NCI-H2107 treated with DMSO at 0.1 percent for 48 hours (cell line): Measurements from ENCODE around the gene MAML2.

Source experiments
- DNase-seq: peaks from one replicate; lab custom pipeline; 2025; ENCODE audit not compliant: unreplicated experiment; lab: John Stamatoyannopoulos, UW

Gene MAML2

DNA sequence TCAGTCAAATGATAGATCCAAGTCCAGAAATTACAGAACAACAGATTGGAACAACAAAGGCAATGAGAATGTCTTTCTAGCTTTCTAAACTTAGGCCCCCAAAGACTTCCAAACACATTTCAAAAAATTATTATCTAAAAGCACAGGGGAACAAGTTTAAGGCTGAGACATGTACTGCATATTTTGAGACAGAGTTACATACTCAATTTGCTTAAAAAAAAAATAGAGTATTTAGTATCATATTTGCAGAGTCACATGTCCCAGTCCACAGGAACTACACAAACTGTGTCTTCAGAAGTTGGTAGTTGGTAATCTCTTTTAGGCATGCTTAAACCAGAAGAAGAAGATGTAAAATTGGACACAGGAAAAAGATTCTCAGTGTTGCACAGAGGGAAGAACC is 127.2 kb downstream of the MAML2 start:
- DNase-seq, result no peak

DNA sequence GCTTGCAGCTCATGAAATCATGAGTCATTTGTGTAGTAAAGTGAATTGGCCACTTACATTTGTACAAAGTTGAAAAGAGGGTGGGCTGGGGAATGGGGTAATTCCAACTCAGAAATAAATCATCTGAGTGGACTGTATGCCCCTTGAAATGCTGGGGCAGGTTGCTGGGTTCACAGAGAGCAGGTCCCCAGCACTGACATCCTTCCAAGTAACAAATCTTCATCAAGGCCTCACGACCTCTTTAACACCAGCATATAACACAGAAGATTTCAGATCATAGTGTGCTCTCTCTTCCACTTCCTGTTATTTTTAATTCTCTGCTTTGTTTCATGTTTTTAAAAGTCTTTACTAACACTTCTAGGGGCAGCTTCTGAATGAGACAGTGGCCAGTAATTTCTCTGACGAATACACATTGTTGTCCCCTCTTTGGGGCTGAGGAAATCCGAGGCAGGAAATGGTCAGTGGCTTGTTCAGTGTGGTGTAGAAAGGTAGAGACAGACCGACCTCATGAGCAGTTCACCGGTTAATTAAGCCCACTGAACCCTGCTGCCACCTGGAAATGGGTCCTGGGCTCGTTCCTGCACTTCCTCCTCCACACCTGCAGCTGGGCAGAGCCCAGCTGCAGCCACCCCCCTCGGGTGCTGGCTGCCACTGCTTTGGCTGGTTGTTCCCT is 127.7 kb downstream of the MAML2 start:
- DNase-seq, result no peak

DNA sequence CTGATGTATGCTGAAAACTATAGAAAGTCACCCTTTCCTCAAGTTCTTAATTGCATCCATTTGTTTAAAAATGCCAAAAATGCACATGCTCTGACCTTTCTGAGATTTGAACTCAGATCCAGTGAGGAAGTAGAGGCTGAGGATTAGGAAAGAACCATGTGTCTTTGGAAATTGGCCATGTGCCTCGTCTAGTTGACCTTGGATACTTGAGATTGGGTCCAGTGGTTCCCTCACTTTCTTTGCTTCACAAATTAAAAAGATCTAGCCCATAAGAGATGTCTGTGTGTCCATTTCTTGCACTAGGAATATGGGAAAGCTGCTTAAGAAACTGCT is 128.3 kb downstream of the MAML2 start:
- no peak for DNase-seq

DNA sequence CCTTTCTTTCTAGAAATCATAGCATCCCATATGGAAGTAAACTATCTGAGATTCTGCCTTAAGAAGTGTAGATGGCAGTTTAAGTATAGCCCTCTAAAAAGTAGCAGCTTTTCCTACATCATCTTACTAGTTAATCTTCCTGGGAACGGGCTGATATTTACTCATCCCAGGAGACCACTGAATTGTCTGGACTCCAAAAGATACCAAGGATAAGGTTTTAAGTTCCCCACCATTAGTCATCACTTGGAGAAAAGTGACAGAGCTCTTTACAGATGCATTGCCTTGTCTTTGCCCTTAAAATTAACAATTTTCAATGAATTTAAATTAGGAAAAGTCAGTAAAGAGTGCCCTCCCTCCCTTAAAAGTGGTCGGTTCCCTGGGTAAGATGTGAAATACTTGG is 129.5 kb downstream of the MAML2 start:
- DNase-seq, result no peak

DNA sequence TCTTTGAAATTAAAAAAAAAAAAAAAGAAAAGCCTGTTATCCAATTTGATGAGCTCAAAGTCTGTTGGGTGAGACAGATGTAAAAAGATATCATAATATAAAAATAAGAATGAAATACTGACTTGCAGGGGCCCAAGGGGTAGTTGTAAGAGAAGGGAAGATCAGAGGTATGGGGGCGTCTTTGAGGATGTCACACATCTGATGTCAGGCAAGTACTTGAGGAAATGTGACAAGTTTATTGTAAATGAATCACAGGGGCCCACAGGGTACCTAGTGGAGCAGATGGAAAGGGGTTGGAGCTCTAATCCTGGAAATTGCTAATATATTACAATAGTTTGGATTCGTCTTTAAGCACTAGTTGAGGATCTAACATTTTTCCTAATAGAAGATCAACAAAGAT is 131.6 kb downstream of the MAML2 start:
- no peak for DNase-seq

DNA sequence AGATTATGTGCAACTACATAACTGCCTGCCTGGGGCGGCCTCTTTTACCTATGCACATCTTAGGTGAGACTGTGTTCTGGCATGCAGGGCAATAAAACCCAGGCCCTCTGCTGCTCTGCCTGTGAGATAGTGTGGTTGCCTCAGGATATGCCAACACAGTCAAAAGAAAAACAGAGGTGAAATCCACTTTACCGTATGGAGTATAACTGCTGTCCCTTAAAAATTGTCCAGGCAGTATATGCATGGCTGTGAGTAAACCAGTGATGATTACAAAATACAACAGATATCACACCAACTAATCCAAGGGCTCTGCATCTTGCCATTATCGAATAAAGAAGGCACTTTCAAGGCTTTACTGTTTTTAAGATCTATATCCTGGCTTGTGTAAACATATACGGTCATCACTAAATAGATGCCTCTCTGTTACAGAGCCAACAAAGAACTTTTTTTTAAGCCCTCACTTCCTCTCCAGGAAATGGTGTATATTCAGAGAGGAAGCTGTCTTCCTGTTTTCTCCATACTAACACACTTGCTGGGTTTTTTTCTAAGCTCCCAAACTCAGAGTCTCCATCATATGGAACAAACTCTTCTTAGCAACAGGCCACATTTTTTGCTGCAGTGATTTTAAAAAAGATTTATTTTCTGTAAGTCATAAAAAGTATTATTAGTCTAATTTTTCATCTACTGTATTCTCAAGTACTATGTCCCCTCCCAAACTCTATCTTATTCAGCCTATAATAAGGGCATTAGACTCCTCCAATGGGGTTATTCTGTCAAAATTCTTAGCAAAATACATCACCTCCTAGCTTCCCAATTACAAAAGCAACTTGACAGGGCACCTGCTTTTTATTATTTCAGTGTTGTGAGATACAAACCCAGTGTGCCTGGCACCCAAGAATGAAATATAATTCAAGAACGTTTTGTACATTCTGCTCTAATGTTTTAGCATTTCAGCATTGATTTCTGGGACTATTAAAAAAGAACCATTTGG is 135.2 kb downstream of the MAML2 start:
- DNase-seq, result no peak

DNA sequence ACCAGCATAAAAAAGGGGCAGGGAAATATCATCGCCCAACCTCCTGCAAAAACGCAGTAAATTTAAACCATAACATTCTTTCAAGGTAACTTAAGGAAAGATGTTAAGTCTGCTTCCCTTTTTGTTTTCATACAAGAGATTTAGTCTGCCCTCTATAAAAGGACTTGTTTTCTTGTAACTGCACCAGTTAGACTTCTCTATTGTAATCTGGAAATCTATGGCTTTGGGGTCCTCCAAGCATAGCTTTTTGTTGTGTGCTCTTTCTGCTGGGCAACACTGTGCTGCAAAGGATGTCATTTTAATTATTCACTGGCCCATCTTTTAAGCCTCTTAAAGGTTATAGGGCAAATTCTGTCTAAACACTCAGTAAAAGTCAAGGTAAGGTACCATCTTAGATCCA is 136.0 kb downstream of the MAML2 start:
- no peak for DNase-seq

DNA sequence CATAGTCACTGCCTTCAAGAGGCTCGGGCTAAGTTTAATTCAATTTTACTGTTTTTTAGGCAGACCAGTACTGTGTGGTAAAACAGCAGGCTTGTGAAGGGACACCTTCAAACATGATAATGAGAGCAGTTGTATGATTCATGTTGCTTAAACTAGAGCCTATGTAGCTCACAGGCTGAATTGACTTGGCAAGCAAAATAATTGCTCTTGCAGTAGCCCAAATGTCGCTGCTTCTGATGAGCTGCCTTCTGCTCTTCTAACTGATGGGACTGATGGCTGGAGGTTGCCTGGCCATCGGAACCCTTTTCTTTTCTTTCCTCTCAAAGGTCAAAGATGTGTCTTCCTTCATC is 137.6 kb downstream of the MAML2 start:
- DNase-seq, result no peak

DNA sequence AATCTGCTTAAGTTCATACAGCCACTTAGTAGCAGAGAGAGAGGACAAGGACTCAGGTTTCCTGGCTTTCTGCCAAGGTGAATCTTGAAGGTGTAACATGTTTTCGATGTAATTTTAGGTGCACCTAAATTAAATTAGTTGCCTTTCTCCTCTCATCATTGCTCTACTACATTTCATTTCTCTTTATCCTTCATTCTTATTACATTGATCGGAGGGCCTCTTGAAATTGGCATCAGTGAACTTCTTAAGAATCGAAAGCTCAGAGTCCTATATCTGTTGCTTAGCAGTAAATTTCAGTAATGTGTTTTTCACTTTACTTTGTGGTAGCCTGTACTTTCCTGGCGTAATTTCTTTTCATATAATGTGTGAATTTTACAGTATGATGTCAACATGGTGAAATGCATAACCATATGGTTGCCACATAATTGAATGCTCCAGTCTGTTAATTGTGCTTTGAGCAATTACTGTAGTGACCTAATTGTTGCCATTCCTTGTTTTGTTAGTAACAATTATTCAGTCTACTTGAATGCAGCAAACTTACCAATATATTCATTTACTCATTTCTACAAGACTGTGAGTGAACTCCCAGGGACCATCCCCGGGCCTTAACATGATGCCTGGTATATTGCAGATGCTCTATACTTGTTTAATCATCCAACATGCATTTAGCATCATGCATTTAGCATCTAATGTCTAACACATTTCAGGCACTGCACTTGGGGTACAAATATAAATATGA is 138.1 kb downstream of the MAML2 start:
- no peak for DNase-seq

DNA sequence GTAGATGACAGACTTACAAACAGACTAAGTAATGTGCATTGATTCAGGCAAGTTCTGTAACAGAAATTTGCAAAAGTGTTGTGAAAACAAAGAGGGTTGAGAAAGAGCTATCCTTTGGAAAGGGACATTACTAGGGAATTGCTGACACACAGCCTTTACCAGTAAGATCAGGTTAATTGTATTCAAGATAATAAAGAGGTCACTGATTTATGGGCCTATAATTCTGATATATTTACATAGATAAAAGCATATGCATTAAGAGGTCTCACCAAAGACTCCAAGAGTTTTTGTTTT is 138.7 kb downstream of the MAML2 start:
- DNase-seq, result no peak

DNA sequence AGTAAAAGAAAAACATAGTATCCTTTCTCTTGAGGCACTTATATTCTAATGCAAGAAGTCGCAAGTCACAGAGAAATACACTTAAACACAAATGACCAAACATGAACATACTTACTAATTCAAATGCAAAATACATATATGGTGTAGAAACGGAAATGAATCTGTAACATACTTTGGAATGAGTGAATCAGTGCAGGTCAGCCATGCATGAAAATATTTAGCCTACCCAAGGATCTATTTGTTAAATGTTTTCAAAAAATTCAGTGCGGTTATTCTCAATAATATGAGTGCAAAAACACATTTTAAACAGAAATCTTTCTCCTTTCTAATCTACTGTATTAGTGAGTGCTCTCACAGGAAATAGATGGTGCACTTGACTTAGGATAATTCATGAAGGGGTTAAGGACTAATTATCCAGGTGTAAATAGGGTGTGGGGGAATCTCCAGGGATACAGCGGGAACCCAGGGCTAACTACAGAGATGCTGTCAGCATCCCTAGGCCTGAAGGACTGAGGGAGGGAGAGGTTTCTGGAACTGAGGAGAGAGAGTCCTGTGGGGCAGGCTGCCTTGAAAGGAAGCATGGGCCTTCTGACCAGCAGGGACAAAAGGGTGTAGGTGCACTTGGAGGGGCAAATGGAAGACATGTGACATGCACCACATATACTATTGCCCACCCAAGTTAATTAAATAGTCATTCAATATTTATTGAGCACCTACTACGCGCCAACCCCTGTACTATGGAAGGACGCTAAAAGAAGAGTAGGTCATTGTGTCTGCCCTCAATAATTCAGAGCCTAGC is 139.2 kb downstream of the MAML2 start:
- no peak for DNase-seq

DNA sequence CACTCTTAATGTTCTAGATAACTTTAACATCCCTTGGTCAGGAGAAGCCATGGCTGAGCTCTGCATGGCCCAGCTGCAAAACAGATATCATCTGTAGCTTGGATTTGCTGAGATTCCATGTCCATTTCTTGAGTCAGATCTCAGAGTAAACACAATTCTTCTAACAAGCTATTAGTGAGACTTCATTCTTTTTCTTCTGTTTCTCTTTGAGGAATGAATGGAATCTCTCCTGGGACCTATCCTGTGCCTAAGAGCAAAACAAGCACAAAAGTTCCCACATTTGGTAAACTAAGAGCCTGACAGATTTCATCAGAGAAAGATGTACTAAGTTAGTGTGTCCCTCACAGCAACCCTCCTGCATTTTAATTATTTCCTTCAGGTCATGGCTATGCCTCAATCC is 142.8 kb downstream of the MAML2 start:
- DNase-seq, result no peak

DNA sequence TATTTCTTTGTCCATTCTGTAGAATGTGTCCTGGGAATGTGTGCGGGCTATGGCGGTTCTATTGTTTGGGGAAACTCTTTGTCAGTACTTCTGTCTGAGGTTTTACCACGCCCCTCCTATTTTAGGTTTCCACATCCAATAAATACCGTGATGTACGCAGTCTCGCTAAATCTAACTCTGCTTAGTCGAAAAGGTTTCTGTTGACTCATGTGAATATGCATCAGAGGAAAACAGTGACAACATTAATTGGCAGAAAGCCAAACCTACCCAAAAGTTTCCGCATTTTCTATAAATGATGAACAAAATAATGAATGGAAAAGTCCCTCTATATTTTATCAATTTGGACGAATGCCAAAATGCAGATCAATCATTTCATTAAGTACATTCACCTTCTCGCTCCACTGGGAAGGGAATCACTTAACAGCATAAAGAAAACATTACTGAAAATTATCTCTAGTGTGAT is 143.4 kb downstream of the MAML2 start:
- DNase-seq, result no peak

DNA sequence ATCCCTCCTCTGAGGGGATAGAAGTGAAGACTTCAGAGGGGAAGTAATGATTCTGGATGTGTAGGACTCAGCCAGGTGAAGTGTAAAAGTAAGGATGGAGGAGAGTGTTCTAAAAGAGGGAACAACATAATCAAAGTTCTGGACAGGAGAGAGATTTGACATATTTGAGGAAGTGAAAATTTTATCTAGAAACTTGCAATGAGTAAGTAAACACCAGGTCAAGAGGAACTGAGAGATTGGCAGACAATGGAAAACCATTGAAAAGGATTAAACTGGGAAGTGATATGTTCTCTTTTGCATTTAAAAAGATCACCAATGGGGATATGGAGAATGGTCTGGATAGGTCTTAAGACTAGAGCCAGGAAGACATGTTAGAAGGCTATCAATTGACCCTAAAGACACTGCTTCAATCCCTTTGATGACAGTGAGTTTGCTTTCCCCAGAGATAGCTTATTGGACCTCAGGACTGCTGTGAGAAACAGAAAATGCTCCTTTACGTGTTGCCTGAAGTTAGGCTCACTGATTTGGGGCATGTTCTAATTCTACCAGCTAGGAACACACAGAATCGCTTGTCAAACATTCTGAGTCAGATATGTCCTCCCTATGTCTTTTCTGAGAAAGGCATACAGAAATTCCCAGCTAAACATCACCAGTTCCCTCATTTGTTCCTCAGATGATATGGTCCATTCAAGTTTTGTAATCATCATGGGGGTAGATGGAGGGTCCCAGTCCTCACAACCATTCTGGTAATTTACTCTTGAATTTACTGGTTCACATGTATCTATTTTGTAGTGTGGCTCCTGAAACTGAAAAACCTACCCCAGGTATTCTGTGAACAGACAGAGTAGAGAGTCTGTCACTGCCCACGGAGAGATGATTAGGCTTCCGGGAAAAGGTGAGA is 144.9 kb downstream of the MAML2 start:
- no peak for DNase-seq

DNA sequence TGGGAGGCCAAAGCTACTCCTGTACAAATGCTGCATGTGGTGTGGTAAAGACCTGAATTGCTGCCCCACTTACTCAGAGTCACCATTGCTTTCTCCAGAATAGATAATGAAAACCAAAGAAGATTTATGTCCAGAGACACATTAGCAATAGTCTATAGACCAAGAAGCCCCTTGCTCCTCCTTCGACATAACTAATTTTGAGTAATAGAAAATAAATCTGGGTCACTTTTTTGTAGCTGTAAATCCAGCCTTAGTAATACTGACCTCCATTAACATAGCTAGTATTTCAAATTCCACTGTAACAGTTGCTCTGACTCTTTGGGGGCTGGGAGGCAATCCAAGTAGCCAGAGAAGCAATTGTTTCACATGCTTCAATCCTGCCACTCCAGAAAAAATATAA is 145.9 kb downstream of the MAML2 start:
- DNase-seq, result no peak

DNA sequence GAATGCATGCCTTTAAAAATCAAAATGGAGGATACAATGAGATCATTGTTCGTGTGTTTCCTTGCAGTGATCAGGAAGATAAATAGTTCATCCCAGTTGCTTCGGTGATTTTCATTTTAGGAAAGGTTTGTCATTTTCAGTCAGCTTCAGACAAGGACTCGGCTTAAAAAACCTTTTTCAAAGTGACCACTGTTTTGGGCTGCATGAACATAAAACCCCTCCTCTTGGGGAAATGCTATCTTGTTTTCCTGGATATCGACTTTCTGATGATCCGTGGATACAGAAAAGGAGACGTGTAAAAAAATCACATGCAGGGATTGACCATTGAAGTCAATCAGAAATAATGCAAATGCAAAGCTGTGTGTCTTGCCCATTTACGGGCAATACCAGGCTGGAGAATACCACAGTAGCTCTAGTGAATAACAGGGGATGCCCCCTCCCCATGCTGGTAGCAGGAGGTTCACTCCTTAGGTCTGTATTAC is 146.8 kb downstream of the MAML2 start:
- no peak for DNase-seq

DNA sequence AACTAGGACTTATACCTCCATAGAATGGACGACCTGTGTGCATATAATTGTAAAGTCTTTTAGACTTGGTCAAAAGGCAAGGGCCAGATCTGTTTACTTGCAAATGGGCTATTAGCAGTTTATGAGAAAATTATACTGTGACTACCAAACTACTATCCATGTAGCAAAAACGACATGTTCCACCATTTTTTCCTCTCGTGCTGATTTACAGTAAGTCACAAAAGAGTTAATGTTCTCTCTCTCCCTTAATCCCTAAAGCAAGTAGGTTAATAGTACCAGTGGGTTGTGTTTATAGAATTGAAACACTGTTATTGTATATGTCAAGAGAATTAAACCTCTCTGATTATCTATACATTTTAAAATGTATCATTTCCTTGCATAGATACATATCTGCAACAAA is 147.3 kb downstream of the MAML2 start:
- no peak for DNase-seq

DNA sequence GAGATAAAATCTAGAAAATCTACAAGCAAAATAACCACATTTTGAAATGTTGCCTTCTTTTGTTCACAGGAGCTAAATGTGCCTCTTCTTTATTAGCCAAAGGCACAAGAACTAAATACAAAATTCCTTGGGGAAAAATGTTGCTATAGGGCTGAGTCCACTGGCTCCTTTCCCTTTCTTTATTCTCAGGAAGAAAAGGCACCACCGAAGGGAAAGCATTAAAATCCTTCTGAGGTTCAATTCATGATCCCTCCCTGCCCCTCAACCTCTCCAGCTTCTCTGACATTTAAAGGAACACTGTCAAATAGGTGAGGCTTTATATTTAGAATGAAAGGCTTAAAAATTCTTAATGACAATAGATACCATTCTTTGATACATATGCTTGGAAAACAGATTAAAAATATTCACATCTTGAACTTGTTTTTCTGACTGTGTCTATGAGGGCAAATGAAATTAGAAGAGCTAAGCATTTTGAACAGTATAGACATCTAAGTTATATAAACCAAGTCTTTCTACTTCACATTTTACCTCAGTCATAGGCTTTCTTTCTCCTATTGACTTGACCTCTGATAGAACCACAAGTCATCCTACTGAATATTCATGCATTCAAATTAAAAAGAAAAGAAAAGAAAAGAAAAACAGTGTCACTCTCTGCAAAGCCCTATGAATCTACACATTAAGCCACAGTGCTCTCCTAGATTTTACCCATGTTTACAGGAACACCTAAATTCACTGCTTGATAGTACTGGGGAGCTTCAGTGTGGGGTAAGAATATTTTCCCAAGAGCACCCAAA is 148.2 kb downstream of the MAML2 start:
- DNase-seq, result no peak

DNA sequence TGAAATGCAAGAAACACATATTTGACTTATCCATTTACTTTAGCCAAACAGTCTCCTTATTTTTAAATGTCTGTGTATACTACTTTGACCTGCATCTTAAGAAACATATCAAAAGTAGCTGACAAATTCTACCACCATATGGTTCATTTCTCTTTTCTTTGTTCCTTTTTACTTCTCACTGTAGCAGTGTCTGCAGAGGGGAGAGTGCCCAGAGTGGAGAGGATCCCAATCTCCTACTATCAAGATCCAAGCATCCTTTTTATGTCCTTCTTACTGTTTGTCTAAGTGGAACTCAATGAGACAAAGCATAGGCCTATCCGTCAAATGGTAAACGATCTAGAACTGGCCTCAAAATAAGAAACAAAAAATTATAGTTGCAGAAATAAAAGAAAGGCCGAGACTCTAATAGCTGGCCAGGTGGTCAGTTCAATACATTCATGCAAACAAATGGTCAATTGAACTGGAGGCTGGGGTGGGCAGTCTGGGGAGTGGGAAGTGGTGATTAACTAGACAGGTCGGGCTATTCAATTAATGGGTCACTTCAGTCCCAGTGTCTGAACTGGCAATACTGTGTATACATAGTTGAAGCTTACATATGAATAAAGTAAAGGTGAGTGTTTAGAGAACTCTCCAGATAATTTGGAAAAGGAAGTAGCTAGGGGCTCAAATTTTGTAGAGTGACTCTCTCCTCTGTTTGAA is 149.1 kb downstream of the MAML2 start:
- DNase-seq, result no peak
